HepG2 (cell line): ENCODE data around the gene FETUB. TPM values are rescaled to one million over a fixed set of nuclear protein-coding genes. Genes with fewer than 3 reads are reported as not detected.

Source experiments
- ATF7 ChIP-seq, 2 experiments: fragments of 450-650 bp in 1 of 2; sonication (generic) in 1 of 2; formaldehyde crosslinking in 1 of 2; IDR thresholded peaks; 2 replicates each; pipeline versions ENCODE4 v1.4.0 to v1.6.1; 2016 to 2020; ENCODE audit warnings: antibody characterized with exemption in 1 of 2, mild to moderate bottlenecking in 1 of 2, missing genetic modification reagents in 1 of 2
- HDAC2 ChIP-seq: sonication (generic); formaldehyde crosslinking; IDR thresholded peaks from 2 replicates; pipeline ENCODE4 v1.4.0; 2020; ENCODE audit warnings: missing genetic modification reagents
- MLXIP ChIP-seq: sonication (generic); formaldehyde crosslinking; IDR thresholded peaks from 2 replicates; pipeline ENCODE4 v1.9.0; 2021; ENCODE audit warnings: missing genetic modification reagents, borderline replicate concordance
- NCOA5 ChIP-seq: sonication (generic); formaldehyde crosslinking; IDR thresholded peaks from 2 replicates; pipeline ENCODE4 v1.4.0; 2020; ENCODE audit warnings: missing genetic modification reagents
- NONO ChIP-seq, 2 experiments: fragments of 450-650 bp in 1 of 2; sonication (generic) in 1 of 2; formaldehyde crosslinking in 1 of 2; IDR thresholded peaks in 1 of 2; conservative IDR thresholded peaks in 1 of 2; 2 replicates each; pipeline versions ENCODE4 v1.6.1 to v1.8.0; 2017 to 2022; ENCODE audit warnings: mild to moderate bottlenecking in 1 of 2, missing genetic modification reagents in 1 of 2, moderate library complexity in 1 of 2
- PRMT3 ChIP-seq: sonication (generic); formaldehyde crosslinking; IDR thresholded peaks from 2 replicates; pipeline ENCODE4 v1.8.1; 2022; ENCODE audit warnings: low read depth, mild to moderate bottlenecking, moderate library complexity, missing genetic modification reagents, borderline replicate concordance
- SIX1 ChIP-seq: sonication (generic); formaldehyde crosslinking; IDR thresholded peaks from 2 replicates; pipeline ENCODE4 v1.4.0; 2020; ENCODE audit warnings: missing genetic modification reagents, borderline replicate concordance
- SMAD9 ChIP-seq: sonication (generic); formaldehyde crosslinking; IDR thresholded peaks from 2 replicates; pipeline ENCODE4 v1.5.1; 2020; ENCODE audit warnings: mild to moderate bottlenecking, missing genetic modification reagents
- SMYD3 ChIP-seq: sonication (generic); formaldehyde crosslinking; IDR thresholded peaks from 2 replicates; pipeline ENCODE4 v1.8.1; 2023; ENCODE audit warnings: mild to moderate bottlenecking, missing genetic modification reagents
- TARDBP ChIP-seq: sonication (generic); formaldehyde crosslinking; IDR thresholded peaks from 2 replicates; pipeline ENCODE4 v1.8.0; 2022; ENCODE audit warnings: mild to moderate bottlenecking, missing genetic modification reagents
- THRA ChIP-seq: sonication (generic); formaldehyde crosslinking; IDR thresholded peaks from 2 replicates; pipeline ENCODE4 v1.4.0; 2020; ENCODE audit warnings: missing genetic modification reagents, borderline replicate concordance
- U2AF1 ChIP-seq: fragments of 200-400 bp; formaldehyde crosslinking; optimal IDR thresholded peaks from 2 replicates; pipeline ENCODE3; 2017; ENCODE audit warnings: mild to moderate bottlenecking, low read depth, low read length
- ZNF274 ChIP-seq: sonication (generic); formaldehyde crosslinking; IDR thresholded peaks from 2 replicates; pipeline ENCODE4 v1.5.1; 2020; ENCODE audit warnings: mild to moderate bottlenecking, missing genetic modification reagents
- ZNF33A ChIP-seq: sonication (generic); formaldehyde crosslinking; IDR thresholded peaks from 2 replicates; pipeline ENCODE4 v1.5.1; 2020; ENCODE audit warnings: missing genetic modification reagents, mild to moderate bottlenecking, moderate library complexity, borderline replicate concordance
- ZNF512 ChIP-seq: sonication (generic); formaldehyde crosslinking; IDR thresholded peaks from 2 replicates; pipeline ENCODE4 v1.4.0; 2020; ENCODE audit warnings: mild to moderate bottlenecking, missing genetic modification reagents
- ZNF619 ChIP-seq: sonication (generic); formaldehyde crosslinking; IDR thresholded peaks from 2 replicates; pipeline ENCODE4 v1.4.0; 2020; ENCODE audit warnings: mild to moderate bottlenecking, missing genetic modification reagents
- polyA plus RNA-seq, 8 experiments: library from polyadenylated mRNA; depleted of rRNA in 3 of 8; stranded (reverse) in 7 of 8; unstranded in 1 of 8; fragments of >200 nt; fragmentation: Illumina TruSeq in 4 of 8; extraction: Trizol in 4 of 8; gene quantifications; 2 replicates each; pipeline versions ENCODE4 v1.2.1 to v1.2.3, GENCODE V29; 2011 to 2016; ENCODE audit warnings: low read depth in 4 of 8, missing spikeins in 1 of 8, mixed read lengths in 1 of 8; ENCODE audit not compliant: insufficient read depth in 1 of 8
- total RNA-seq, 5 experiments: library from RNA; depleted of rRNA; stranded (reverse); fragments of >200 nt; fragmentation: Illumina TruSeq; extraction: Trizol; gene quantifications; 2 replicates each; pipeline ENCODE4 v1.2.3, GENCODE V29; 2016; ENCODE audit warnings: low read depth in 1 of 5

The FETUB gene
- total and polyA plus RNA-seq, 2 of the 13 experiments (the other 11 are each of a cell fraction or from before 2014, with no cell fraction given), result 2.1 to 4.4 TPM

GRCh38 chr3:186594591-186595113 lies 45.5 kb upstream of the FETUB start (continued):
- TF ChIP-seq ZNF512, result no peak; the same call in 1 of the 2 replicates
- no peak for TF ChIP-seq NONO (IDR thresholded peaks at IDR 0.05)
- no peak for TF ChIP-seq NONO (CRISPR knock-in tag; conservative IDR thresholded peaks at IDR 0.05)
- no peak for TF ChIP-seq THRA (CRISPR knock-in tag)
- TF ChIP-seq U2AF1, result no peak
- TF ChIP-seq SMAD9 (CRISPR knock-in tag), result no peak
- TF ChIP-seq SMYD3 (CRISPR knock-in tag), result no peak
- no peak for TF ChIP-seq ZNF619
- no peak for TF ChIP-seq ZNF274 (CRISPR knock-in tag)
- TF ChIP-seq PRMT3 (CRISPR knock-in tag), result no peak
- TF ChIP-seq MLXIP (CRISPR knock-in tag), result no peak
- peak; percentile 42; the same call in 1 of the 2 replicates for TF ChIP-seq HDAC2 (CRISPR knock-in tag)
- TF ChIP-seq ATF7 (IDR thresholded peaks at IDR 0.05), result no peak
- TF ChIP-seq ATF7 (CRISPR knock-in tag; IDR thresholded peaks at IDR 0.05), result 0 out of 2 replicates have a peak, but pooled peaks have one; percentile 19
- TF ChIP-seq NCOA5 (CRISPR knock-in tag), result no peak
- no peak for TF ChIP-seq SIX1 (CRISPR knock-in tag)
- TF ChIP-seq ZNF33A (CRISPR knock-in tag), result no peak
- TF ChIP-seq TARDBP, result no peak
